T follicular helper cell (primary cell): Measurements from ENCODE around the gene SMAD2.
"Not testable (repeated sequence)": the region's sequence is repeated elsewhere in the genome, so short reads cannot be mapped to it uniquely, and the experiment has no call there.

ENCODE experiments used
- DNase-seq: peaks from one replicate; pipeline ENCODE4 v3.0.0-alpha.2; 2020; ENCODE audit warnings: low read depth

The SMAD2 gene

GRCh38 chr18:47844828-47845498, 85.5 kb downstream of the SMAD2 start:
- DNase-seq = no peak

DNA sequence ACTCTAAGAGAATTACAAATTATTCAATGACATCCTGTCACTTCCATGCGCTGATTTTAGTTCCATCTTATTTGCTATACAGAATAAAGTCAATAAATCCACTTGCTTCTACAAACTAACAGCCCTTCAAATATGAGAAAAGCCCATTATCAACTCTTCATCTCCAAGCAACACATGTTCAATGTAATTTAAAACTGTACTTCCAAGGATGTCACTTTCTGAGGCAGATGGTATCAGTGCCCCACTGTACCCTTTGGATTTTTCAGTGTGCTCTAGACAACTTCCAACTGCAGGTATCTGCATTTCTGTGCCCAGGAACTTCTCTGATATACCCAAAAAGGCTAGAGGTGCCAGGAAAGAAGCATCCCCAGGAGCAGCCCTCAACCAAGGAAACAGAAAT, 87.6 kb downstream of the SMAD2 start:
- no peak for DNase-seq

DNA sequence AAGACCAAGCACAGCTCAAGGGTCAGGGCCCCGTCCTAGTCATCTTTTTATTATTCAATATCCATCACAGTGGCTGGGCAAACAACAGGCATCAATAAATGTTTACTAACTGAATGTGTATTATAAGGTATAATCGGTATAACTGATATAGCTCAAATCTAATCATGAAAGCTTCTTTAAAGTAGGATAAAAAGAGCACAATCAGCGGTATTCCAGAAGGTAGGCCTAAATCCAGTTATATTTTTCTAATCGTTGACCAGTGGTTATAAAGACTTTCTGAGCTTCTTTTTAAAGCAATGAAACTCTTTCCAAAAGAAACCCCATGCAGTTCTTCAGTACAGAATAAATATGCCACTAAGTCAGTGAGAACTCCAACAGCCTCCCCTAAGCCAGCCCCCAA, 92.1 kb downstream of the SMAD2 start:
- DNase-seq = no peak

DNA sequence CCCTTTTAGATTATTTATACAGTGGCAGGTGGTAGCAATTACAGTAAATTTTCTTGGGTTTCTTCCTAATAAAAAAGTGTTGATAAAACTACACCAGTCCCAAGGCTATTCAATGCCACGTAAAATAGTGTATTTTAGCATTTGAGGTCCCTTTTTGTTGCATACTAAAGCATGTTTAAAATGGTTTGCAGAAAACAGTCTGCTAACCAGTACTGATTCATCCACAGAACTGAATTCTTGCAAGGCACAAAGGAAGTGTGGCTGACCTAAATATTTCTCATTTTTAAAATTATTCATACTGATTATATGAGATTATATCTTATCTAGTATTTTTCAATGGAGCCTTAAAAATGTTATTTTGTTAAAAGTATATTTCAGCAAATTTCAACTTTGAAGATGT, 98.1 kb downstream of the SMAD2 start:
- DNase-seq = no peak

DNA sequence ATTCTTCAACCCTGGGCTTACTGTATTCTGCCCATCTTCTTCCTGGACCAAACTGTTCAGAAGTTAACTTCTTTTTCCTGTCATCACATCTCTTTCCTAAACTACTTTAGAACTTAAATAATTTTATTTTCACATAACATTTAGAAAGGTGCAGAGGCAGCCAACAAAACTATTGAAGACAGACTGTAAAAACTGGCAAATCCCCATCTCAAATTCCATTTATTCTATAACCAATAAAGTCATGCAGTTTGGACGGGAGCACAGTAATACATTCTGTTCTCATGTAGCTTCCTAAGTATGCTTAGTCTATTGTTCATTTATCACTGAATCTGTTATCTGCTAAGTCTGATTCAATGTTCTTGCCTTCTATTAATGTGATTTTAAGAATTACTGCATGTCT, 99.1 kb downstream of the SMAD2 start:
- DNase-seq = no peak

- DNase-seq = no peak
These were observed 99.7 kb downstream of the SMAD2 start for GRCh38 chr18:47830772-47831171.

DNA sequence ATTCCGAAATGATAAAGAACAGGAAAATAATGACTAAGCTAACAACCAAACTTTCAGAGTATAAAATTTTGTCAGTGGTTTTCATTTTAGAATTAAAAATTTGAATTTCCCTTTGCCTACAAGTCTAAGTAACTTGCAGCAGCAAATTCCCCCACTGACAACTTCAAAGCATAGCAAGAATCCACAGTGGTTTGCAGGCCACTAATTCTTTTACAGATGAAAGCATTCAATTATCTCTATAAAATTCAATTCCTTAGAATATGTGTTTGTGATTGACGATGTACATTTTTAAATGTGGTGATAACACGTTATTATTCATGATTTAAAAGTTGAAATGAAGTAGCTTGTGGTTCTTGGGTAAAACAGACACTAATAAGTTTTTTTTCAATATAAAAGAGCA, 100.6 kb downstream of the SMAD2 start:
- no peak for DNase-seq

DNA sequence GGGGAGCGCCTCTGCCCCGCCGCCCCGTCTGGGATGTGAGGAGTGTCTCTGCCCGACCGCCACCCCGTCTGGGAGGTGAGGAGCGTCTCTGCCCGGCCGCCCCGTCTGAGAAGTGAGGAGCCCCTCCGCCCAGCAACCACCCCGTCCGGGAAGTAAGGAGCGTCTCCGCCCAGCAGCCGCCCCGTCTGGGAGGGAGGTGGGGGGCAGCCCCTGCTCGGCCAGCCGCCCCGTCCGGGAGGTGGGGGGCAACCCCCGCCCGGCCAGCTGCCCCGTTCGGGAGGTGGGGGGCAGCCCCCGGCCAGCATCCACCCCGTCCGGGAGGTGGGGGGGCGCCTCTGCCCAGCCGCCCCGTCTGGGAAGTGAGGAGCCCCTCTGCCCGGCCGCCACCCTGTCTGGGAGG, 102.4 kb downstream of the SMAD2 start:
- DNase-seq = not testable (repeated sequence)

- no peak for DNase-seq
These were observed 104.0 kb downstream of the SMAD2 start for GRCh38 chr18:47826157-47827074.

DNA sequence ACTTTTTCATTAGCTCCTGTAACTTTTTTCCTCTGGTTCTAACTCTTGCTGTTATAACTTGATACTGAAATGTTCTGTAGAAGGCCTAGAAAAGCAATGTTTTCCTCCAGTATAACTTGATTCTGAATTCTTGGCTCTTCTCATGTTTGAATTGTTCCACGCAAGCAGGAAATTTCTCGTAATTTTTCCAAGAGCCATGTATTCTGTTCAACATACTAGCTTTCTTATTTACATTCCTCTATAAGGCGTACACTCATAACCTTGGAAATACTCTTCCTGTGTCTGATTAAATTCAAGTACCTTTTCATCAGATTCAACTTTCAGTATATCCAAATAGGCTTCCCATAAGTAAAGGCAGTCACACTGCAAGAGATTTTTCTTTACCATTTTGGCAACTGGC, 109.1 kb downstream of the SMAD2 start:
- no peak for DNase-seq

GRCh38 chr18:47817795-47818077, 112.7 kb downstream of the SMAD2 start:
- DNase-seq = no peak

DNA sequence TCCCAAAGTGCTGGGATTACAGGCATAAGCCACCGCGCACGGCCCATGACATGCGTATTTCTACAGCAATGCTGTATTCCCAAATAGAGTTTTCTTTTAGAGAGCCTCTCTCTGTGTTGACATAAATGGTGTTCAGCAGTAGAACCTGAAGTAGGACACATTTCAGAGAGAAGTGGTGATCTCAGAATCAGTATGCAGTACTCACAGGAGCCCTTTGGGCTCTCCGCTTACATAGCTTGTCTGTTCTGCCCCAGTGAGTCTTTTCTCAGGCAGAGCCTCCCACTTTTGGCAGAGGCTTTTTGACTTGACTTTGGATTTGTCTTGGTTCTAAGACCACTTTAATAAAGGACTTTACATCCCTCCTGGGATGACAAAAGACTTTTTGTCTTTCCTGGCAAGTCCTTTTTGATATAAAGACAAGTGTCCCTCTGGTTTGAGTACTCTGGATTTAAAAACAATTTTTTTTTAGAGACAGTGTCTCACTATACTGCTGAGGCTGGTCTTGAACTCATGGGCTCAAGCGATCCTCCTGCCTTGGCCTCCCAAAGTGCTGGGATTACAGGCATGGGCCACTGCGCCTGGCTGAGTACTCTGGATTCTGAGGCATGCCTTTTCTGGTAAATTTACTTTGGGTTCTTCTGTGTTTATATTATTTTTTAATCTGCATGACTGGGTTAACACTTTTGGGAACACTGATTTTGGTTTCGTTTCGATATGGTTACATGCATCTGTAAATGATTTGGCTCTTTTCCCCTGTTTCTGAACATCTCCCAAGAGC, 113.3 kb downstream of the SMAD2 start:
- no peak for DNase-seq

DNA sequence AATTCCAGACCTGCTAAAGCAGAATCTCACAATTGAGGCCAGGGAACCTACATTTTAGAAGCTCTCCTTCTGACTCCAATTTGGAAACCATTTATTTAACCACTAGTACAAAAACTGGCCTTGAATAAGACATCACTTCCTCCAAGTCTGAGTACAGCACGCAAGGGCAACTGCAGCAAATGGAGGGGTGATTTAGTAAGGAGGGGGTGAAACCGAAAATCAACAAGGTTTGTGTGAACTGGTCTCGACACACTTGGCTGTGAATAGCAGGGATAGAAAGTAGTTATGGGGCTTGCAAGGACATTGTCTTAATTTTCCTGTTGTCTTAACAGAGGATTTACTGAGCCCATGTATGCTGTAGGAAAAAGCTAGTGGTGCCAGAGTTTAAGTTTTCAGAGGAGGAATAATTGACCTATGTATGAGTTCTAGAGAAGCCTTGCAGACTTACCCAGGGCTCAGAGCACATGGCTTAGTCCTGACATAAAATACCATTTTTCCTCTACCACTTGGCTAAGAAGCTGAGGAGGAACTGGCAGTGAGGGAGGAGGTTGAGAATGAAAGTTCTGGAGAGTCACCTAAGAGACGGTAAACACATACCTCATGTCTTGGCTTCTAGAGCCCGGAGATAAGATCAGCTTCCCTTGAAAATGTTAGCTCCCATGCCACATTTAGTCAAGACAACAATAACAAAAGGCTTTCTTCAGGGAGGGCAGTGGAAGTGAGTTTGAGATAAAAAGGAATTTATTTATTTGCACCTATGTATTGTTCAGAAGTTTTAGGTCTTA, 114.8 kb downstream of the SMAD2 start:
- DNase-seq = no peak

DNA sequence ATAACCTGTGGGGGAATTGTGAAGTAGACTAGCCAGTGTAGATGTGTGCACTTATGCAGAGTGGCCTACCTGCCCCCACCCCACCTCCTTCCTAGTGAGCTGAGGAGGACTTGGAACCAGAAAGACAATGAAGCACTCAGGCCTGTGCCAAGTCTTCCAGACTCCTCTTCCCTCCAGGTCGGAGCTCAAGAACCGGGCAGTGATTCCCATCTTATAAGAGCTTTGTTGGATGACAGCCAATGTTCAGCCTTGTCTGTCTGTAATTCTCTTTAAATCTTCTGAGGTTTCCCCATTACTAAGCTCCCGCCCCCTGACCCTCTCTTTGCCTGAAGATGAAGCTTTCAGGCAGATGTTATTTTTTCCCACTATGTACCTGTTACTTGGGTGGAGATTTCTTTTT, 121.0 kb downstream of the SMAD2 start:
- DNase-seq = no peak

GRCh38 chr18:47802802-47803201, 127.7 kb downstream of the SMAD2 start:
- DNase-seq = no peak

- no peak for DNase-seq
These were observed 128.6 kb downstream of the SMAD2 start for GRCh38 chr18:47801817-47802216.

DNA sequence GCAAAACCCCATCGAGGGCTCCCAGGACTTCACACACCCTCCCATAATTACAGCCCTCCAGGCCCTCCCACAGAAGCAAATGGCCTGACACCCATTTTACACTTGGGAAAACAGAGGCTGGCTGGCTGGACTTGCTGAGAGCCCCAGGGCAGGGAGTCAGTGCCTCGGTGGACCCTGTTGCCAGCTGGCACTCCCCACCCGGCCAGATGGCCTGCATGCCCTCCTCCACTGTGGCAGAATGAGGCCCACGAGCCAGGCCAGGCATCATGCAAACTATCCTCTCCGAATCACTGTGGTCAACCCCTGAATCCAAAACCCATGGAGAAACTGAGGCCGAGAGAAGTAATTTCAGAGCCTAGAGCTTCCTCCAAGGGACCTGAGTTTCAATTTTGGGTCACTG, 129.7 kb downstream of the SMAD2 start:
- DNase-seq = no peak

GRCh38 chr18:47800248-47800647, 130.2 kb downstream of the SMAD2 start:
- no peak for DNase-seq

- DNase-seq = no peak
These were observed 131.1 kb downstream of the SMAD2 start for GRCh38 chr18:47799376-47799775.

GRCh38 chr18:47798366-47798765, 132.1 kb downstream of the SMAD2 start:
- DNase-seq = no peak

GRCh38 chr18:47797126-47797525, 133.3 kb downstream of the SMAD2 start:
- DNase-seq = no peak

DNA sequence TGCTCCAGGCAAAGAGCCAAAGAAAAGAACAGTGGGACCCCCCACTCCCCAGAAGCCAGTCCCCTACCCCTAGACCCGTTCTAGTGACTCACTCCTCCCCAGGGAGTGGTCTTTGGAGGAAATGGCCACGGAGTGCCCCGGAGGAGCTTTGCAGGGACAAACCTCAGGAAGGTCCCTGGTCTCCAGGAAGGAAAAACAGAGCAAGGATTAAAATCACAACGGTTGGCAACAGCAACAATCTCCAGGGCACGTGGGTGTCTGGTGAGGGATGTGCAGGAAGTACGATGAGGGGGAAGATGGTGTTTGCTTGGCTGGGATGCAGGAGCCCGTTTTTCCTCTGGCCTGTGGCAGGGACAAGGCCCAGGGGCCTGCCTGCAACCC, 135.0 kb downstream of the SMAD2 start:
- no peak for DNase-seq
